Measurements from ENCODE around the gene TSTD1.
A peak's percentile ranks its signal among the peaks of the same experiment; 100 is the strongest.
"Not testable (repeated sequence)": the region's sequence is repeated elsewhere in the genome, so short reads cannot be mapped to it uniquely, and the experiment has no call there.

TSTD1 gene

GRCh38 chr1:161069241-161069640, 30.5 kb upstream of the TSTD1 start:
- Histone ChIP-seq H3F3A (ENCODE audit: low read depth) (0 out of 2 replicates have a peak, but pooled peaks cover 3% of the 10 kb centered on the region), H3K79me2 (ENCODE audit: insufficient read depth, low read length) (peaks cover 51% of the 10 kb centered on the region), H2AFZ (ENCODE audit: low read length) (no peak overlapping the region), H3K36me3 (ENCODE audit: insufficient read depth, low read length) (no peaks in the 10 kb centered on the region), H3K4me1 (ENCODE audit: insufficient read depth, low read length, poor library complexity, severe bottlenecking) (peaks cover 64% of the 10 kb centered on the region), H4K20me1 (ENCODE audit: insufficient read depth, low read length, poor library complexity, severe bottlenecking) (peaks cover 33% of the 10 kb centered on the region), H3K4me3 (ENCODE audit: low read length, poor library complexity, severe bottlenecking) (peak overlapping the region; percentile 98), H3K9ac (ENCODE audit: low read depth, low read length, poor library complexity, severe bottlenecking) (peak overlapping the region; percentile 99), H3K27me3 (ENCODE audit: insufficient read depth, low read length, poor library complexity, severe bottlenecking) (no peaks in the 10 kb centered on the region), H3K9me3 (ENCODE audit: insufficient read depth, low read depth, low read length) (no peaks in the 10 kb centered on the region), H3K4me2 (ENCODE audit: low read depth, low read length, poor library complexity, severe bottlenecking) (peak overlapping the region; percentile 99), H3K9me2 (replicated peaks; ENCODE audit: low read depth, low read length) (no peaks in the 10 kb centered on the region)
- TF ChIP-seq CTCF (conservative IDR thresholded peaks at IDR 0.05; ENCODE audit: low read length) (no peak), EZH2phosphoT487 (IDR thresholded peaks at IDR 0.05; ENCODE audit: borderline replicate concordance) (no peak)

- Histone ChIP-seq H3K9me3 (ENCODE audit: insufficient read depth, low read depth, low read length) (no peaks in the 10 kb centered on the region), H3K36me3 (ENCODE audit: insufficient read depth, low read length) (no peaks in the 10 kb centered on the region), H2AFZ (ENCODE audit: low read length) (no peak overlapping the region), H3K4me3 (ENCODE audit: low read length, poor library complexity, severe bottlenecking) (peak overlapping the region; percentile 98), H3F3A (ENCODE audit: low read depth) (0 out of 2 replicates have a peak, but pooled peaks cover 3% of the 10 kb centered on the region), H3K9me2 (replicated peaks; ENCODE audit: low read depth, low read length) (no peaks in the 10 kb centered on the region), H4K20me1 (ENCODE audit: insufficient read depth, low read length, poor library complexity, severe bottlenecking) (peaks cover 39% of the 10 kb centered on the region), H3K9ac (ENCODE audit: low read depth, low read length, poor library complexity, severe bottlenecking) (peak overlapping the region; percentile 99), H3K79me2 (ENCODE audit: insufficient read depth, low read length) (peaks cover 58% of the 10 kb centered on the region), H3K4me1 (ENCODE audit: insufficient read depth, low read length, poor library complexity, severe bottlenecking) (peaks cover 64% of the 10 kb centered on the region), H3K4me2 (ENCODE audit: low read depth, low read length, poor library complexity, severe bottlenecking) (peak overlapping the region; percentile 99), H3K27me3 (ENCODE audit: insufficient read depth, low read length, poor library complexity, severe bottlenecking) (no peaks in the 10 kb centered on the region)
- TF ChIP-seq EZH2phosphoT487 (IDR thresholded peaks at IDR 0.05; ENCODE audit: borderline replicate concordance) (no peak), CTCF (conservative IDR thresholded peaks at IDR 0.05; ENCODE audit: low read length) (no peak)
Measured at GRCh38 chr1:161068306-161069234, 29.8 kb upstream of the TSTD1 start.

GRCh38 chr1:161066694-161067093, 27.9 kb upstream of the TSTD1 start:
- Histone ChIP-seq H4K20me1 (ENCODE audit: insufficient read depth, low read length, poor library complexity, severe bottlenecking) (peaks cover 45% of the 10 kb centered on the region), H3K9me3 (ENCODE audit: insufficient read depth, low read depth, low read length) (no peaks in the 10 kb centered on the region), H3K4me2 (ENCODE audit: low read depth, low read length, poor library complexity, severe bottlenecking) (peak overlapping the region; percentile 99), H3K9ac (ENCODE audit: low read depth, low read length, poor library complexity, severe bottlenecking) (peak overlapping the region; percentile 99), H3K36me3 (ENCODE audit: insufficient read depth, low read length) (no peaks in the 10 kb centered on the region), H3K4me3 (ENCODE audit: low read length, poor library complexity, severe bottlenecking) (peak overlapping the region; percentile 98), H3K9me2 (replicated peaks; ENCODE audit: low read depth, low read length) (no peaks in the 10 kb centered on the region), H3K79me2 (ENCODE audit: insufficient read depth, low read length) (peaks cover 74% of the 10 kb centered on the region), H3K4me1 (ENCODE audit: insufficient read depth, low read length, poor library complexity, severe bottlenecking) (peaks cover 64% of the 10 kb centered on the region), H3K27me3 (ENCODE audit: insufficient read depth, low read length, poor library complexity, severe bottlenecking) (no peaks in the 10 kb centered on the region), H2AFZ (ENCODE audit: low read length) (no peak overlapping the region), H3F3A (ENCODE audit: low read depth) (0 out of 2 replicates have a peak, but pooled peaks cover 3% of the 10 kb centered on the region)
- no peak for TF ChIP-seq CTCF (conservative IDR thresholded peaks at IDR 0.05; ENCODE audit: low read length)
- no peak for TF ChIP-seq EZH2phosphoT487 (IDR thresholded peaks at IDR 0.05; ENCODE audit: borderline replicate concordance)

GRCh38 chr1:161065681-161066080, 26.9 kb upstream of the TSTD1 start:
- H3F3A ChIP-seq (ENCODE audit: low read depth); H3K9ac ChIP-seq (ENCODE audit: low read depth, low read length, poor library complexity, severe bottlenecking); H3K9me2 ChIP-seq (replicated peaks; ENCODE audit: low read depth, low read length); H3K9me3 ChIP-seq (ENCODE audit: insufficient read depth, low read depth, low read length); H3K36me3 ChIP-seq (ENCODE audit: insufficient read depth, low read length); H2AFZ ChIP-seq (ENCODE audit: low read length); H3K27me3 ChIP-seq (ENCODE audit: insufficient read depth, low read length, poor library complexity, severe bottlenecking): not testable (repeated sequence)
- Histone ChIP-seq H3K4me1 (ENCODE audit: insufficient read depth, low read length, poor library complexity, severe bottlenecking) (peaks cover 55% of the 10 kb centered on the region), H4K20me1 (ENCODE audit: insufficient read depth, low read length, poor library complexity, severe bottlenecking) (peaks cover 45% of the 10 kb centered on the region), H3K4me3 (ENCODE audit: low read length, poor library complexity, severe bottlenecking) (peak overlapping the region; percentile 98), H3K4me2 (ENCODE audit: low read depth, low read length, poor library complexity, severe bottlenecking) (peak overlapping the region; percentile 99), H3K79me2 (ENCODE audit: insufficient read depth, low read length) (peaks cover 84% of the 10 kb centered on the region)

GRCh38 chr1:161063936-161064335, 25.2 kb upstream of the TSTD1 start:
- H2AFZ ChIP-seq (ENCODE audit: low read length); H3K36me3 ChIP-seq (ENCODE audit: insufficient read depth, low read length); H3F3A ChIP-seq (ENCODE audit: low read depth); H3K27me3 ChIP-seq (ENCODE audit: insufficient read depth, low read length, poor library complexity, severe bottlenecking); H3K9ac ChIP-seq (ENCODE audit: low read depth, low read length, poor library complexity, severe bottlenecking); H3K9me3 ChIP-seq (ENCODE audit: insufficient read depth, low read depth, low read length); H3K9me2 ChIP-seq (replicated peaks; ENCODE audit: low read depth, low read length): not testable (repeated sequence)
- Histone ChIP-seq H3K4me1 (ENCODE audit: insufficient read depth, low read length, poor library complexity, severe bottlenecking) (peaks cover 44% of the 10 kb centered on the region), H3K4me2 (ENCODE audit: low read depth, low read length, poor library complexity, severe bottlenecking) (peak overlapping the region; percentile 73), H3K79me2 (ENCODE audit: insufficient read depth, low read length) (peaks cover 92% of the 10 kb centered on the region), H4K20me1 (ENCODE audit: insufficient read depth, low read length, poor library complexity, severe bottlenecking) (peaks cover 51% of the 10 kb centered on the region), H3K4me3 (ENCODE audit: low read length, poor library complexity, severe bottlenecking) (peak overlapping the region; percentile 50)
